AG09309 (cell line): ENCODE measurements around the gene DNM3.

Experiments
- DNase-seq: peaks from one replicate; pipeline ENCODE4 v3.0.0-alpha.2; 2010; ENCODE audit warnings: low read depth
- H3K4me3 ChIP-seq: 2 replicates; pipeline ENCODE4 v1.5.1; 2011; ENCODE audit warnings: mild to moderate bottlenecking, low read depth, low read length, moderate library complexity; ENCODE audit not compliant: control insufficient read depth
- TF ChIP-seq, protein P1 (sequence below): IDR thresholded peaks from 2 replicates; pipeline ENCODE4 v1.5.1; 2011; ENCODE audit warnings: mild to moderate bottlenecking, low read depth, low read length, inconsistent platforms; ENCODE audit not compliant: insufficient read depth, control insufficient read depth; ENCODE audit errors: missing control alignments

DNM3 gene

GRCh38 chr1:172212124-172212523 lies 370.8 kb downstream of the DNM3 start:
- no peak for DNase-seq
- no peak overlapping the region for H3K4me3 ChIP-seq
- TF ChIP-seq, protein P1, sequence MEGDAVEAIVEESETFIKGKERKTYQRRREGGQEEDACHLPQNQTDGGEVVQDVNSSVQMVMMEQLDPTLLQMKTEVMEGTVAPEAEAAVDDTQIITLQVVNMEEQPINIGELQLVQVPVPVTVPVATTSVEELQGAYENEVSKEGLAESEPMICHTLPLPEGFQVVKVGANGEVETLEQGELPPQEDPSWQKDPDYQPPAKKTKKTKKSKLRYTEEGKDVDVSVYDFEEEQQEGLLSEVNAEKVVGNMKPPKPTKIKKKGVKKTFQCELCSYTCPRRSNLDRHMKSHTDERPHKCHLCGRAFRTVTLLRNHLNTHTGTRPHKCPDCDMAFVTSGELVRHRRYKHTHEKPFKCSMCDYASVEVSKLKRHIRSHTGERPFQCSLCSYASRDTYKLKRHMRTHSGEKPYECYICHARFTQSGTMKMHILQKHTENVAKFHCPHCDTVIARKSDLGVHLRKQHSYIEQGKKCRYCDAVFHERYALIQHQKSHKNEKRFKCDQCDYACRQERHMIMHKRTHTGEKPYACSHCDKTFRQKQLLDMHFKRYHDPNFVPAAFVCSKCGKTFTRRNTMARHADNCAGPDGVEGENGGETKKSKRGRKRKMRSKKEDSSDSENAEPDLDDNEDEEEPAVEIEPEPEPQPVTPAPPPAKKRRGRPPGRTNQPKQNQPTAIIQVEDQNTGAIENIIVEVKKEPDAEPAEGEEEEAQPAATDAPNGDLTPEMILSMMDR: no peak

GRCh38 chr1:172215006-172215405 lies 373.7 kb downstream of the DNM3 start:
- H3K4me3 ChIP-seq: no peak overlapping the region
- DNase-seq: no peak
- TF ChIP-seq, protein P1: no peak

DNA sequence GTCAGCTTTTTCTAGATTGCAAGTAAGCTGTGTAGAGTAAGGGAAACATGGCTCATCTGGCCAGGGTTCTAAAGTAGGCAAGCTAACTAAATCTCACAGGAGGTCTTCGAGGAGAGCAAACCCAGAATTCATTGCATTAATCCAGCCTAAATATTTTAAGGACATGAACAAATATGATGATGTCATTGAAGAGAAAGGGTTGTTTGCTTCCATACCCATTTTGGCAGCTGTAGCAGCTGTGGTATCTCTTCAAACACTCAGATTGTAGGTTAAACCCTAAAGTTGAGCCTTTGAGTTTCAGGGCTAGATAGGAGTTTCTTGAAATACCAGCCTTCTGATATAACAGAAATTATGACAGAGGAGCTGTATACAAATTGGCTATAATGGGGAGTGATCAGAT lies 378.7 kb downstream of the DNM3 start:
- DNase-seq: no peak
- TF ChIP-seq, protein P1: no peak
- H3K4me3 ChIP-seq: no peak overlapping the region

GRCh38 chr1:172220376-172220775 lies 379.1 kb downstream of the DNM3 start:
- DNase-seq: no peak
- TF ChIP-seq, protein P1: no peak
- H3K4me3 ChIP-seq: no peak overlapping the region

- TF ChIP-seq, protein P1: no peak
- DNase-seq: no peak
- H3K4me3 ChIP-seq: no peak overlapping the region
Observed at GRCh38 chr1:172221436-172221835, 380.1 kb downstream of the DNM3 start.

DNA sequence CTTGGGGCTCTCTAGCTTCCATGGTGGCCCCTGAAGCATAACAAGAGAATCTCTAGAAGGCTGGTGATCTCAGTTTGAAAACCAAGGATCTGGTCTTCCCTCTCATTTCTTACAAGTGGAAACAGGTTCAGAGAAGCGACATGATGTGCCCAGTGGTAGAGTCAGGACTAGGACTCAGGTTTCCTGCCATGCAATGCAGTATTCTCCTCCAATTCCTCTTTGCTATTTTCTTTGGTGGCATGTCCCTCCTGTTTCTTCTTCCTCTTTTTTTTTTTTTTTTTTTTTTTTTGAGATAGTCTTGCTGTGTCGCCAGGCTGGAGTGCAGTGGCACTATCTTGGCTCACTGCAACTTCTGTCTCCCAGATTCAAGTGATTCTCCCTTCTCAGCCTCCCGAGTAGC lies 383.6 kb downstream of the DNM3 start:
- DNase-seq: no peak
- TF ChIP-seq, protein P1: no peak
- H3K4me3 ChIP-seq: no peak overlapping the region

DNA sequence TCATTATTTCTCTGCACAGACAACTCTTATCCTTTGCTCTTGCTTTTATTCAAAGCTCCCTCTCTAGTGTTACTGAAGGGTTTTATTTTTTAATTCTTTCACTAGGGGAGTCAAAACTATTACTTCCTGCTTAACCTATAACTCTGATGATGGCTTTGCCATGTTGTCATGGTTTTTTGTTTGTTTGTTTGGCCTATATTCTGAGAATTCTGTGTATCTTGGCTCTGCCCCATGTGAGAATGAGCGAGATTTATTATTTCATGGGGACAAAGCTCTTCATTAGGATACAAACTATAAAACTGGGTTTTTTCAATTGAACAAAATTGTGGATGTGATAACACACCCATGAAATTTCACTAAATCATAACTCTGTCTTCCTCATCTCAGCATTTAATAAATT lies 388.6 kb downstream of the DNM3 start:
- H3K4me3 ChIP-seq: no peak overlapping the region
- TF ChIP-seq, protein P1: no peak
- no peak for DNase-seq
